GM18505 (cell line): ENCODE results near the gene LIMK2.

Experiments used
- ATAC-seq: cut with Tn5 transposase; IDR thresholded peaks from one replicate; pipeline ENCODE4 v1.9.1; 2021; ENCODE audit not compliant: unreplicated experiment
- POLR2A ChIP-seq: IDR thresholded peaks from 4 replicates; pipeline ENCODE4 v1.6.1; 2011; ENCODE audit warnings: borderline replicate concordance; ENCODE audit not compliant: insufficient read depth, insufficient read length; ENCODE audit errors: extremely low read depth

LIMK2 gene

GRCh38 chr22:31323578-31324550 is 111.8 kb downstream of the LIMK2 start:
- no peak for ATAC-seq

GRCh38 chr22:31326877-31327276 is 114.8 kb downstream of the LIMK2 start:
- no peak for TF ChIP-seq POLR2A
- no peak for ATAC-seq

More at GRCh38 chr22:31323578-31324550, 111.8 kb downstream of the LIMK2 start:
- no peak for TF ChIP-seq POLR2A

GRCh38 chr22:31327806-31328543 is 115.9 kb downstream of the LIMK2 start:
- no peak for ATAC-seq

GRCh38 chr22:31328544-31328960 is 116.5 kb downstream of the LIMK2 start:
- no peak for TF ChIP-seq POLR2A
- ATAC-seq: no peak

More at GRCh38 chr22:31327806-31328543, 115.9 kb downstream of the LIMK2 start:
- TF ChIP-seq POLR2A: no peak

GRCh38 chr22:31329029-31329428 is 116.9 kb downstream of the LIMK2 start:
- no peak for TF ChIP-seq POLR2A
- ATAC-seq: no peak
